SH-SY5Y (cell line): ENCODE results near the gene AMER3.

Source experiments
- GATA2 ChIP-seq: IDR thresholded peaks from 2 replicates; pipeline ENCODE4 v1.6.1; 2011; ENCODE audit warnings: mild to moderate bottlenecking, low read depth, low read length
- GATA3 ChIP-seq: IDR thresholded peaks from 2 replicates; pipeline ENCODE4 v1.6.1; 2011; ENCODE audit warnings: low read depth, mild to moderate bottlenecking, low read length, moderate library complexity

The AMER3 gene

DNA sequence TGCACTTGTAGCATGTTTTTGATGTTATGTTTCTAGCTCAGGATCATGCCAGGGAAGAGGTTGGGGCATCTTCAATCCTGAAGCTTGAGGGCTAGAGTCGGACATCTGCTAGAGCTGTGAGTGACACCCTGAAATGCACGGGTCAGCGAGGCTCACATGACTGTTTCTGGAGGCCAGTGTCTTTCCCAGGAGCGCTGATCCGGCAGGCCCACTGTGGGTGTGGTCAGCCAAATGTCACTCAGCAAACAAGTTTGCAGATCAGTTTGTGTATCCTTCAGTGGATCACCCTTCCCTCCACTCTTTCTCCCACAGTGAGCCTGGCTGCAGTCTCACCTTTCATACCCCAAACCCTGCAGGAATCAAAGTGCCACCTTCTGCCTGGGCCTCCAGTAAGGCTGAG is 58.4 kb downstream of the AMER3 start:
- TF ChIP-seq GATA3 (no peak), GATA2 (no peak)

DNA sequence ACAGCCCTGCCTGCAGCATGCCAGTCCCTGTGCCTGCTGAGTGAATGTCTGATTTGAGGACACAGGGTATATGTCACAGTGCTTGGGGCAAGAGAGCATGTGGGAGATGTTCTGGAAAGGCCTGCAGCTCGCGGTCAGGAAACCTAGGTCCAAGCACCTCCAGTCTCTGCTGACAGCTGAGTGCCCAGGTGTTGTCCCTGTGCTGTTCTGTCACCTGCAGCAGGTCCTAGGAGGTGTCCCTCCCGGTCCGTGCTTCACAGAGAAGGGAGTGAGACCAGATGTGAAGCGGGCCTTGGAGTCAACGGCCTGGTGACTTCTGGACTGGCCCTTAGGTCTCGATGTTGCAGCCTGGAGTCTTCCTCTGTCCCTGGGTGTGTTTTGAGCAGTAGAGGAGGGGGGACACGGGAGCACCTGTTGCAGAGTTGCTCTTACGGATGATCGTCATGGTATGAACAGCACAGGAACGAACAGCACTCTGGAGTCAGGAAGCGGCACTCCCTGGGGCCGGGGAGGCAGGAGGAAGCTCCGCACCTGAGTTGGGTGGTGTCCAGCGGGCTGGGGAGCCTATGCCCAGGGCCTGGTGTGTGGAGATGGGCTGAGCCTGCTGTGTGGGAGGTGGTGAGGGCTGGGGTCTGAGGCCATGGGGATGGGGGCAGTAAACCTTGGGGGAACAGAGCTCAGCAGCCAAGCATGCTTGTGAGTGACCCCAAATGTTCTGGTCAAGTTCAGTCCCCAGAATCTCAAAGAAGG is 59.8 kb downstream of the AMER3 start:
- no peak for TF ChIP-seq GATA3
- TF ChIP-seq GATA2: no peak
